ENCODE measurements around the gene BABAM2.

The BABAM2 gene

DNA sequence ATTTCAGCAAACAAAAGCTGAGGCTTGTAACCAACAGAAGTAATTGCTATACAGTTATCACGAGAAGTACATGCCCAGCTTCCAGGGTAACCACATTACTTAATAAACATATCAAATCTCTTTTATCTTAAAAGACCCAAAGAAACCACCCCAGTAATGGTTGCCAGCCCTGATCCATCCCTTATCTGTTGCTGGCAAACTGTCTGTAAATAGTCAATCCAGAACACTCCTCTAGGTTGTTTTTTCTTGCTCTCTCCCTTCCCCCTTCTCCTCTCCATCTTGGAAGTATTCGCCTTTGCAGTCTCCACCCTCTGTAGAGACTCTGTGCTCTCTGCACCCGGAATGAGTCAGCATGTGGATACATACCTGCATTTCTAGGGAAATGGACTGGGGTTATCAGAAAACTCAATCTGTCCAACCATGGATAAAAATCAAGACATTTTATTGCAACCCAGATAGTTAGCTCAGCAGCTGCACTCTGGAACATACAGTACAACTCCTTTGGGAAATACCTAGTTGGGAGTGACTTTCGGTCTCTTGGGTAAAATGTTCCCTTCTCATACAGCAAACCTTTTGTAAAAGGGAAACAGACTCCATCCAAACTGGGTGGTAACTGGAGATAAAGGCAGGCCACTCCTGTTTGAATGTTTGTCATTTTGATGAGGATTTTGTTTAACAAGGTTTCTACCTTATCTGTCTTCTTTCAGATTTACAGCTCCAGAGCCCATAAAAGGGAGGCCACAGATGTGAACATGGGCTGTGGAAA lies 378.7 kb downstream of the BABAM2 start:
- TF ChIP-seq, protein P1, sequence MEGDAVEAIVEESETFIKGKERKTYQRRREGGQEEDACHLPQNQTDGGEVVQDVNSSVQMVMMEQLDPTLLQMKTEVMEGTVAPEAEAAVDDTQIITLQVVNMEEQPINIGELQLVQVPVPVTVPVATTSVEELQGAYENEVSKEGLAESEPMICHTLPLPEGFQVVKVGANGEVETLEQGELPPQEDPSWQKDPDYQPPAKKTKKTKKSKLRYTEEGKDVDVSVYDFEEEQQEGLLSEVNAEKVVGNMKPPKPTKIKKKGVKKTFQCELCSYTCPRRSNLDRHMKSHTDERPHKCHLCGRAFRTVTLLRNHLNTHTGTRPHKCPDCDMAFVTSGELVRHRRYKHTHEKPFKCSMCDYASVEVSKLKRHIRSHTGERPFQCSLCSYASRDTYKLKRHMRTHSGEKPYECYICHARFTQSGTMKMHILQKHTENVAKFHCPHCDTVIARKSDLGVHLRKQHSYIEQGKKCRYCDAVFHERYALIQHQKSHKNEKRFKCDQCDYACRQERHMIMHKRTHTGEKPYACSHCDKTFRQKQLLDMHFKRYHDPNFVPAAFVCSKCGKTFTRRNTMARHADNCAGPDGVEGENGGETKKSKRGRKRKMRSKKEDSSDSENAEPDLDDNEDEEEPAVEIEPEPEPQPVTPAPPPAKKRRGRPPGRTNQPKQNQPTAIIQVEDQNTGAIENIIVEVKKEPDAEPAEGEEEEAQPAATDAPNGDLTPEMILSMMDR (IDR thresholded peaks at IDR 0.05; ENCODE audit: low read depth, low read length, missing control alignments), result no peak
- DNase-seq (ENCODE audit: low read depth), result no peak
- H3K4me3 ChIP-seq (ENCODE audit: low read depth, low read length), result no peak overlapping the region
- in situ Hi-C loops (cut with HindIII; ENCODE audit: low sequenced_read_pairs), result no loop called here

DNA sequence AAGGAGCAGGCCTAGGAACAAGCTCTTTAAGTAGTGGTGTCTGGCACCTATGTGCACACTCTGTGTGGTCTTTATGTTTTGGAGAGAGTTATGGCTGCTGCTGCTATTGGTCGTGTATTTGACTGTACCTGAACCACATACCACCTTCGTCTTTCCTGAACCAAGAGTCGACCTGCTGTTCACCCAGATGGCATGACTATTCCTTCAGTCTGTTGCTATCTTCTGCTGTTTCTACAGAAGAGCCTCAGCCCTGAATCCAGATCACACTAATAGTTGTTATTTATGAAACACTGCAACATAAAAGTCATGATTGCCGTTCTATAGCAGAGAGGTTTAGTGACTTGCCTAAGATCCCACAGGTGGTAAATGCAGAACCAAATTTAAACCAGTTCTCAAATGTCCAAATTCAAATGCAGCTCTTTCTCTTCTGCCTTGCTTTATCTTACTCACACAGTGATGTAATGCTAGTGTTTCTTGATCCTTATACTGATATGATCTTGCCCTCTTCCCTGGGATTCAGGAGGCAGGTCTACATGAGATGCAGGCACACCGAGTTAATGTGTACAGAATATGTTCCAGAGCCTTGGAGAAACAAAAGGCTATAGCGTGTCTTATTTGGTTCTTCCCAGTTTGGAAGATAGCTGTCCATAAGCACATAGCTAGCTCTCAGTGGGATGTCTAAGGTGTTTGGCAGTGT lies 380.1 kb downstream of the BABAM2 start:
- in situ Hi-C loops (cut with HindIII; ENCODE audit: low sequenced_read_pairs), result no loop called here
- TF ChIP-seq, protein P1 (IDR thresholded peaks at IDR 0.05; ENCODE audit: low read depth, low read length, missing control alignments), result no peak
- no peak overlapping the region for H3K4me3 ChIP-seq (ENCODE audit: low read depth, low read length)
- DNase-seq (ENCODE audit: low read depth), result no peak

DNA sequence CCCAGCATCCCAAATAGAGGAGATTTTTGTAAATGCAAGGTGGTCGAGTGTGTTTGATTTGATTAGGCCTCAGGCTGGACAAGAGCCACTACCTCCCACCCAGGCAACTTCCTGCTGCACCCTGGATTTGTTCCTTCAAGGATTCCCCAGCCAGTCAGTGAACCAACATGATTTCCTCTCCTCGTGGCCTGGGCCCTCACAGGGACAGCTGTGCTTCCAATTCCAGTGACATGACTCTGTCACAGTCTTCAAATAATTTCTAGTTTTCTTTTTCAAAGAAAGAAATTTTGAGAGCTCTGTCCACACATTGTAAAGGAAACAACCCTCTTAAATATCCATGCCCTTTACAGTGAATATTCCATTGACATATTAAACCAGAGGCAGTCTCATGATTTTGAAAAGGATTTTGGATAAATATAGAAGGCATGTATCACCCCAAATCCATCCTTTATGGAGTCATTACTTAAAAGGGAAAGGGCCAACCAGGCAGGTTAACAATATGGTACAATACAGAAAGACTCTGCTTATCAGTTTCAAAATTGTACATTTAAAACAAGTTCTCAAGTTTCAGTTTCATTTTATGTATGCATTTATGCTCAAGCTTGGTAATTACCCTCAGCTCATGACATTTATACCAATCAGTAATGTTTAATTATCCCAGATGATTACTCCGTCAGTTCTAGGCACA lies 380.8 kb downstream of the BABAM2 start:
- TF ChIP-seq, protein P1 (IDR thresholded peaks at IDR 0.05; ENCODE audit: low read depth, low read length, missing control alignments), result no peak
- DNase-seq (ENCODE audit: low read depth), result no peak
- in situ Hi-C loops (cut with HindIII; ENCODE audit: low sequenced_read_pairs), result no loop called here
- no peak overlapping the region for H3K4me3 ChIP-seq (ENCODE audit: low read depth, low read length)

DNA sequence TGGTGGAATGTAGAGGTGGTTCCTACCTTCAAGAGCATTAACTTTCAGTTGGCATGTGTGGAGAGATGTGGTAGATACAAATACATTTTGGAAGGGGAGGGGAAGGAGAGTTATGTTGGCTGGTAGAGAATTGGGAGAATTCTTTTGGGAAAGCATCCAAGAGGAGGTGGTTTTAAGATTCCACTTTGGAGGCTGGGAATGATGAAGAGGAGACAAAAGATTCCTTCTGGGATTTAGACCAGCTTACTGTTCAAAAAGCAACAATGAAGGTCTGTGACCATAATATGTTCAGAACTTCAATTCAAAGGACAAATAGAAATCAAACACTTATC lies 381.4 kb downstream of the BABAM2 start:
- no peak for DNase-seq (ENCODE audit: low read depth)
- H3K4me3 ChIP-seq (ENCODE audit: low read depth, low read length), result no peak overlapping the region
- in situ Hi-C loops (cut with HindIII; ENCODE audit: low sequenced_read_pairs), result no loop called here
- TF ChIP-seq, protein P1 (IDR thresholded peaks at IDR 0.05; ENCODE audit: low read depth, low read length, missing control alignments), result no peak

DNA sequence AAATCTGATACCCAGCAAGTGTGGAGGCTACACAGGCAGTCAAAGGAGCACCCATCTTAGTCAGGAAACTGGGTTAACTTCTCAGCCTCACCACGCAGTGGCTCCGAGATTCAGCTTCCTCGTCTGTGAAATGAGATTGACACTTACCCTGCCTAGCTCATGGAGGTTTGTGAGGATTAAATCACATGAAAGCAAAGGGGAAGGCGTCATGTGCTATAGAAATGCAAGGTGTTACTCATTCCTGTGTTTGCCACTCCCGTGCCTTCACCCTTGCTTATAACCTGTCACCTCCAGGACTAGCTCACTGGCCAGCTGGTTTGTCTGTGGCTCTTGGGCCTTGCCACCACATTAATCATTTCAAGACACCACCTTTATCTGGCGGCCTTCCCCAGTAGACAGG lies 383.2 kb downstream of the BABAM2 start:
- H3K4me3 ChIP-seq (ENCODE audit: low read depth, low read length), result no peak overlapping the region
- TF ChIP-seq, protein P1 (IDR thresholded peaks at IDR 0.05; ENCODE audit: low read depth, low read length, missing control alignments), result no peak
- in situ Hi-C loops (cut with HindIII; ENCODE audit: low sequenced_read_pairs), result no loop called here
- DNase-seq (ENCODE audit: low read depth), result no peak

DNA sequence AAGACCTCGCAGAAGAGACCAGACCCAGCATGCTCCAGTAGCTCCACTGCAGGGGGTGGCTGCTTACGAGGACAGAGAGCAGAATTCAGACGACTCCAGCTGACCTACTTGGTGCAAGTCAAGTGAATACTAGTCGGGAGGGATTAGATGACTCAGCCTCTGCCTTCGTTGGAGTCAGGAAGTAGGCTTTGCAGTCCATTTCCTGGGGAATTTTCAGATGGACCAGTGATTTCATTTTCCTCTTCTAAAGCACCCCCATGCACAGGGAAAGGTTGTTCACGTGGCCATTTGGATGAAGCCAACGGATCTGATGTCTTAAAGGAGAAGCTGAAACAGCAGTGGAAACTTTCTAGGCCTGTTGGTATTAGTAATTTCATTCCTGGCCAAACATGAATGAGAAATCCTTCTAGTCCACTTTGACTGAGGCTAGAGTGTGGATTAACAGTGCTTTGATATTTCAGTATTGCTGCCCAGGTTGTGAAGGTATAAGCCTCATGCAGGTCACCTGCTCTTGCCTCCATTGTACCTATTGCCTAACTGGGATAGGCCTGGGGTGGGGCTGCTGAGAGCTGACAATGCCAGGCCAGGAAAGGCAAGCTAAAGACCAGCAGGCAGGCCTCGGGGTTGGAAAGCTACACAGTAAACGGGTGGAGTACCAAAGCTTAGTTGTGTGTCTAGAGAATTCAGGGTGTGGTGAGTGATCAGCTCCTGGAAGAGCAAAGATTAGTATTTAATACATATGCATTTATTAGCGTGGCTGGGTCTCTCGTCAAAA lies 384.6 kb downstream of the BABAM2 start:
- H3K4me3 ChIP-seq (ENCODE audit: low read depth, low read length), result no peak overlapping the region
- TF ChIP-seq, protein P1 (IDR thresholded peaks at IDR 0.05; ENCODE audit: low read depth, low read length, missing control alignments), result no peak
- peak; percentile 73 for DNase-seq (ENCODE audit: low read depth)
- in situ Hi-C loops (cut with HindIII; ENCODE audit: low sequenced_read_pairs), result loop anchor here (5.0 kb wide), 1 partner anchor 52 kb away; no protein-coding TSS in a partner anchor

Measured in astrocyte of the cerebellum (primary cell).